GM18498 (cell line): ENCODE measurements around the gene ADCY1.
A peak's percentile ranks its signal among the peaks of the same experiment; 100 is the strongest.
"Not testable (repeated sequence)": the region's sequence is repeated elsewhere in the genome, so short reads cannot be mapped to it uniquely, and the experiment has no call there.

Source experiments
- ATAC-seq: cut with Tn5 transposase; IDR thresholded peaks from one replicate; pipeline ENCODE4 v1.9.1; 2021; ENCODE audit warnings: mild to moderate bottlenecking, moderate library complexity; ENCODE audit not compliant: unreplicated experiment

ADCY1 gene

GRCh38 chr7:45726883-45727282, 152.7 kb downstream of the ADCY1 start:
- ATAC-seq: no peak

DNA sequence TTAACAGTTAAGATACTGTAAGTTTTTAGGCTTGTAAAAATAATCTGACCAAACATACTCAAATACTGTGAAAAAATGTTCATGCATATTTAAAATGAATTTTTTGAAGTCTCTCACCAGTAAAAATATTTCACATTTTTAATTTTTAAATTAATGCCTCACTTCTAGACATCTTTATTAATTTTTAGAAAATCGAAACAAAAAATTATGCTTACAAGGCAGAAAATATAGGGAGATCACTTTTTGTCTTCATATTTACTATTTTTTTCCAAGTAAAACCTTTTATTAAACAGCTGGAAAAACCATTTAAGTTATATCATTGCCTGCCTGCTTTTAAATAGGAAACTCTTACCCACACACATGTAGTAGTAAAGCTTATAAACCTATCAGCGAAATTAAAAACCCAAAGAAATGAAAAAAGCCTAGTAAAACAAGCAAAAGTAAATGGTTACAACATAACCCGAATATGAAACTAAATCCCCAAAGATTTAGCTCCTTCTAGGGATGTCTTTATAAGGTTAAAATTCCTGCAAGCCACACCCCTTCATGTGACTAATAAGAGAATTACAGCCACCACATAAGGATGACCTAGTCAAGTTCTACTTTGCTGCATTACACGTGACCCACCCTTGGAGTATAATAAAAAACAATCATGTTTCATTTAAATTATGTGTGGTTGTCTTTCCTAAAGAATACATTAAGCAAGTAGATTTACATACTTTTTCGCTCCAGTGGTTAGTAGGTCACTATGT, 157.7 kb downstream of the ADCY1 start:
- not testable (repeated sequence) for ATAC-seq

- ATAC-seq: not testable (repeated sequence)
Measured at GRCh38 chr7:45738920-45739319, 164.8 kb downstream of the ADCY1 start.

GRCh38 chr7:45740573-45740972, 166.4 kb downstream of the ADCY1 start:
- ATAC-seq: not testable (repeated sequence)

DNA sequence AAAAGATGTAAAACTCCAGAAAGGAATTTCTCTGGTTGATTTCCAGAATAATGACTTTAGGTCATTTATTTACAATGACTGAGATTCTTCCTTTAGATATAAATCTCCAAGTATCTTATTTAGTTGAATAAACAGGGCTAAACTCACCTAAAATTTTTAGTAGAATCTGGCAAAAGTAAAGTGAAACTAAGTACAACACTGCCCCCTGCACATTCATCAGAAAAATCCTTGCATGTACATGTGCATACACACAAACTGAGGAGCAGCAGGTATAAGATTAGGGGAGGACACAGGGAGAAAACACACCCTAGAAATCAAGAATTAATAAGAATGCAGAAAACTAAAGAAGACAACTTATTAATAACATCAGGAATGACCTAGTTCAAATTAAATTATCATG, 174.8 kb downstream of the ADCY1 start:
- ATAC-seq: not testable (repeated sequence)

GRCh38 chr7:45751352-45751751, 177.2 kb downstream of the ADCY1 start:
- ATAC-seq: not testable (repeated sequence)

DNA sequence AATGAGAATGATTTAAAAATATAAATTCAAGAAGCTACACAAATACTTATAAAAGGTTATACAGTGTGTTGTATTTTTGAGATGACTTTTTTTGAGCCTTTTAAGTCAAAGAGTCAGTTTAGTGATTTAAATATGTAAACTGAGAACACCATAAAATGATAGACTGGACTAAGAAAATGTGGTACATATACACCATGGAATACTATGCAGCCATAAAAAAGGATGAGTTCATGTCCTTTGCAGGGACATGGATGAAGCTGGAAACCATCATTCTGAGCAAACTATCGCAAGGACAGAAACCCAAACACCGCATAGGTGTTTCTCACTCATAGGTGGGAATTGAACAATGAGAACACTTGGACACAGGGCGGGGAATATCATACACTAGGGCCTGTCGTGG, 182.2 kb downstream of the ADCY1 start:
- ATAC-seq: not testable (repeated sequence)

- not testable (repeated sequence) for ATAC-seq
Measured at GRCh38 chr7:45756757-45757156, 182.6 kb downstream of the ADCY1 start.

GRCh38 chr7:45759464-45759863, 185.3 kb downstream of the ADCY1 start:
- ATAC-seq: not testable (repeated sequence)

DNA sequence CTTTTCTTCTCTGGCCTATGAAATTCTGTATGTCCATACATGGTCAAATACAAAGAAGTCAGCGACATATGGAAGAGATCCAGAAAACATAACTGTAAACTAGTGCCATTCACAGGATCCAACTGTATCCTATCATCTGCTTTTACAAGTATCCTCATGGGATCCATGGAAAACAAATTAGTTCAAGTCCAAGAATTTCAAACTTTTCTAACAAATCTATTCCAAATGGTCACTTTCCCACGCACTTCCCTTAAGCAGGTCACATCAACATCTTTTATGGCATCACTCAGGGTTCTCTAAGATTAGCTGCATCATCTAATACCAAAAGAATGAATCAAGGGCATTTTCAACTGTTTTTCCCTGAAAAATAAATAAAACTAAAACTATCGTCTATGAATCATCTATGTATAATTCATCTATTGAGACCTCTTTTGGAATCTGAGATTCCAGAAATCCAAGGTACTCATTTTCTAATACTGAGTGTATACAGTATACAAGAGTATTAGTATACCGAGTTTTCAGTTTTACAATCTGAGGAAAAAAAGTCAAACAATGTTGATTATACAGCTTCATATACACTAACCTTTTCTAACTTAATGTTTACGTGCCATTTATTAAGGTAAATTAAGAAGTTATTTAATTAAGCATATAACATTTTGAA, 187.5 kb downstream of the ADCY1 start:
- not testable (repeated sequence) for ATAC-seq

DNA sequence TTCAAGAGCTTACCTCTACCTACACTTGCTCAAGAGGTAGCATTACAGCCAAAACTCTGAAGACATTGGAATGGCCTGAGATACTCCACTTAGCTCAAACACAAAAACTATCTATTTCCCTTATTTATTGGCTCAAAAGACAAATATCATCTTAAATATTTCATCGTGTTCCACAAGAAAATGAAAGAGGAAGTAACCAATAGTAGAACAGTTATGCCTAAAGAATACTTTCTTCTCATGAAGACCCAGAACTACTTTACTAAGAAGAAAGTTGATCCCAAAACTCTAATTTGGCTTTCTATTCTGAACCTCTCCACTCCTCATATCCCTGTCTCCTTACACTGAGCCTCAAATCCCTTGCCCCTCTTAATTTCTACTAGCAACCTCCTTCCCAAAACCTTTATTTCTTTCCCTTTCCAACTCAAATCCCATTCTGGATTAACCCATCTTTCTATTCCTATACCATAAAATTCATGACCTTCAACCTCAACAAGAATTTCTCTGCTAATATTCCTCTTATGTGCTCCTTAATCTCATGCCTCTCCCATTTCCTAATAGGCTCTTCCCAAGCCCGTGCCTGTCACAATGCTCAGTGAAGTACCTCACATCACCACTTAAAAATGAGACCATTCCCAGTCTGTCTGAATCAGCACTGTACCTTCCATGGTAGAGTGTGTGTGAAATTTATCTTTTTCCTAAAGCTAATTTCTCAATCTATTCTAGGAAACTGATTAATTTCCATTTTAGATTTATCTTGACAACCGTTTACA, 188.2 kb downstream of the ADCY1 start:
- ATAC-seq: not testable (repeated sequence)

DNA sequence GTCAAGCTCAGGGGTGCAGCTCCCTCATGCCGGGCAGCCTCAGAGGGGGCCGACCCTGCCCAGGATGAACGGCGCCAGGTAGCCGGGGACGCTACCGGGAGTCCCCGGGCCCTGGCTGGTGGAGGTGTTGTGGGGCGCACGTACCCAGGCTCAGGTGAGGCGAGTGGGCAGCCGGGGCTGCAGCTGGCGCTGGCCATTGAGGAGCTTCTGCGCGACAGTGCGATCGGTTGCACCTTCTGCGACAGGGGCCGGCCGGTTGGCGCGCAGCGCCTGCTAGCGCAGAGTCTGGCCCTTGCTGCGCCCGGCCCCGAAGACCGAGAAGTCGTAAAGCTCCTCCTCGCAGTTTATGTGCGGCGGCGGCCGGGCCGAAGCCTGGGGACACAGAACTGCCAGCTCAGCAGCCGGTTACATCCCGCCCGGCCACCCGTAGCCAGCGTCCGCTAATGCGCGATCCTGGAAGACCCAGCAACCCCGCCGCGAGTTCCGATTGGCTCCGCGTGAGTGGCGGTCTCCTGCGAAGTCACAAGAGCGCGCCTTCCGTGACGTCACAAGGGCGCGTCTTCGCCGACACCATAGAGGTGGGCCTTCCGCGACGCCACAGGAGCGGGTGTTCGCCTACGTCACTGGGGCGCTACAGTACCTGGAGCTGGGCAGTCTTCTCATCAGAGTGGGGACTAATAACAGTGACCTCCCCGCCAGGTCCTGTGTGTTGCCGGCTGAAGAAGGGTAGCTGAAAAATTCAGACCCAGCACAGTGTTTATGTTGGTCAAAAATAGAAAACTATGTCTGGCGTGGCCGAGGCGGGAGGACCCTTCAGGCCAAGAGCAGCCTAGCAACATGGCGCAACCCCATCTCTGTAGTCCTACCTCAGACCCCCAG, 194.6 kb downstream of the ADCY1 start:
- ATAC-seq: peak; percentile 100

- not testable (repeated sequence) for ATAC-seq
Measured at GRCh38 chr7:45769626-45770025, 195.5 kb downstream of the ADCY1 start.
